HG02588 (cell line): Measurements from ENCODE around the gene ZGPAT.
A peak's percentile ranks its signal among the peaks of the same experiment; 100 is the strongest.

Experiments
- ATAC-seq: cut with Tn5 transposase; IDR thresholded peaks from one replicate; pipeline ENCODE4 v1.9.1; 2021; ENCODE audit warnings: mild to moderate bottlenecking, moderate library complexity; ENCODE audit not compliant: unreplicated experiment

Gene ZGPAT

DNA sequence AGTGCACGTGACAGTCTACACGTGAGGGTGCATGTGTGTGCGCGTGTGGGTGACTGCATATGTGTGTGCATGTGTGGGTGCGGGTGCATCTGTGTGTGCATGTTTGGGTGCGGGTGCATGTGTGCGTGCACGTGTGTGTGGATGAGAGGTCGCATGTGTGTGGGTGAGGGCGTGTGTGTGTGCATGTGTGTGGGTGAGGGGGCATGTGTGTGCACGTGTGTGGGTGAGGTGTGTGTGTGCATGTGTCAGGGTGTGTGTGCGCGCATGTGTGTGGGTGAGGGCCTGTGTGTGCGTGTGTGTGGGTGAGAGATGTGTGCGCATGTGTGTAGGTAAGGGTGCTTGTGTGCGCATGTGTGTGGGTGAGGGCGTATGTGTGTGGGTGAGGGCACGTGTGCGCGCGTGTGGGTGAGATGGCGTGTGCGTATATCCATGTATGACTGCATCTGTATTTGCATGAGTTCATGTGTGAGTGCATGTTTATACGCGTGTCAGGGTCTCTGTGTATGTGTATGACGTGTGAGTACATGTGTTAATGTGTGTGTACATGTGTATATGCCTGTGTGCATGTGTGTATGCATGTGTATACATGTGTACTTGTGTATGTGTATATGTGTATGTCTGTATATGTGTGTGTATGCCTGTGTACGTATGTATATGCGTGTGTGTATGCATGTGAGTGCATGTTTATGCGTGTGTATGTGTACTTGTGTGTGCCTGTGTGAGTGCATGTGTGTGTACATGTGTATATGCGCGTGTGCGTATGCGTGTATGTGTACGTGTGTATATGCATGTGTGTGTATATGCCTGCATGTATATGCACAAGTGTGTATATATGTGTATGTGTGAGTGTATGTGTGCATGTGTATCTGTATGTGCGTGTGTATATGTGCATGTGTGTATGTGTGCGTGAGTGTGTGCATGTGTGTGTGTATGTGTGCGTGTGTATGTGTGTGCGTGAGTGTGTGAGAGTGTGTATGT is 24.6 kb downstream of the ZGPAT start:
- no peak for ATAC-seq

DNA sequence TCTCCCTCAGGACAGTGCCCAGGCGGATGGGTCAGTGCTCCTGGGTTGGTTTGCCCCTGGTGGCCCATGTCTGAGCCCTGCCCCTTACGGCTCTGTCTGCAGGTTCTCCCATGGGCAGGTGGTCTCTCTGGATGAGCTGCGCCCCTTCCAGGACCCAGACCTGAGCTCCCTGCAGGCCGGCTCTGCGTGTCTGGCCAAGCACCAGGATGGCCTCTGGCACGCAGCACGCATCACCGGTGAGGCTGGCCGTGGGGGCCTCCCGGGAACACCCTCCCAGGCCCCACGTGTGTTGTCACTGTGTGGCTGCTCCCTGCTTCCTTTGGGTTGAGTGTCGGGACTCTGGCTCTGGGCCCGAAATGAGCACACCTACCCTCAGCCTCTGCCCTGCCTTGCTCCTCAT is 25.3 kb downstream of the ZGPAT start:
- no peak for ATAC-seq

DNA sequence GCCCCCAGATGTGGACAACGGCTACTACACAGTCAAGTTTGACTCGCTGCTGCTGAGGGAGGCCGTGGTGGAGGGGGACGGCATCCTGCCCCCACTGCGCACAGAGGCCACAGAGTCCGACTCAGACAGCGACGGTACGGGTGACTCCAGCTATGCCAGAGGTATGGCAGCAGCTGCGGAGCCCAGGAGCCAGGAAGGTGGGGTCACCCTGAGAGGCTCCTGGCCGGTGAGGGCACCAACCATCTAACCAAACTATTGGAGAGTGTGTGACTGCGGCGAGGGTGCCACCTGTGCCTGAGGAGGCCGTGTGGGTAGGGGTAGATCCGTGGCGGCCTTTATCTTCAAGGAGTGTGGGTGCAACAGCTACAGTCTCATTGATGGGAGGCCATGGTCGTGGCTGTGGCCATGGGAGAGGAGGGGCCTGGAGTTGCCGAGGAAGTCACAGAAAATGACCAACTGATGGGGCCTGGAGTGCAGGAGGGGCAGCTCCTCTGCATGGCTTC is 25.8 kb downstream of the ZGPAT start:
- ATAC-seq: no peak

DNA sequence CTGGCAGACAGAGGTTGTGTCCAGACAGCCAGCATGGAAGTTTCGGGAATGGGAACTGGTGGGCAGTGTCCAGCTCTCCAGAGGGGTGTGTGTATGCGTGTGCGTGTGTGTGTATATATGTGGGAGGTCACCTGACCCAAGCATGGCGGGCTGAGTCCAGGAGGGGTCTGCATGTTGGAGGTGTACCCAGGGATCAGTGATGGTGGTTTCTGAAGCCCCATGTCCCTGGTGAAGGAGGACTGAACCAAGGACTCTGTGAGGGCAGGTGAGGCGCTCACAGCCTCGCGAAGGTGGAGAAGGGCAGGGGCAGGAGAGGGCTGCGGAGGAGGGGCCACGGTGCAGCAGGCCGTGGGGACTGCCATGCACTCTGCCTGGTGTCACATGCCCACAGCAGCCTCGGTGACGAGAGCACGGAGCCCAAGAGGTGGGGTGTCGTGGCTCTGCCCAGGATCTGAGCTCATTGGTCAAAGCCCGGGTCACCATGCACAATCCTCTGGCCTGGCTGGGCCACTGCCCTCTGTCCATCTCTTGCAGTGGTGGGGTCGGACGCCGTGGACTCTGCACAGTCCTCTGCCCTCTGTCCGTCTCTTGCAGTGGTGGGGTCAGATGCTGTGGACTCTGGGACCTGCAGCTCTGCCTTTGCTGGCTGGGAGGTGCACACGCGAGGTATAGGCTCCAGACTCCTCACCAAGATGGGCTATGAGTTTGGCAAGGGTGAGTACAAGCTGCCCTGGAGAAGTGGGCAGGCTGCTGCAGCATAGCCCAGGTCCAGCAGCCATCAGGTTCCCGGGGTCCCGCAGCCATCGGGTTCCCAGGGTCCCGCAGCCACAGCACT is 26.5 kb downstream of the ZGPAT start:
- no peak for ATAC-seq

DNA sequence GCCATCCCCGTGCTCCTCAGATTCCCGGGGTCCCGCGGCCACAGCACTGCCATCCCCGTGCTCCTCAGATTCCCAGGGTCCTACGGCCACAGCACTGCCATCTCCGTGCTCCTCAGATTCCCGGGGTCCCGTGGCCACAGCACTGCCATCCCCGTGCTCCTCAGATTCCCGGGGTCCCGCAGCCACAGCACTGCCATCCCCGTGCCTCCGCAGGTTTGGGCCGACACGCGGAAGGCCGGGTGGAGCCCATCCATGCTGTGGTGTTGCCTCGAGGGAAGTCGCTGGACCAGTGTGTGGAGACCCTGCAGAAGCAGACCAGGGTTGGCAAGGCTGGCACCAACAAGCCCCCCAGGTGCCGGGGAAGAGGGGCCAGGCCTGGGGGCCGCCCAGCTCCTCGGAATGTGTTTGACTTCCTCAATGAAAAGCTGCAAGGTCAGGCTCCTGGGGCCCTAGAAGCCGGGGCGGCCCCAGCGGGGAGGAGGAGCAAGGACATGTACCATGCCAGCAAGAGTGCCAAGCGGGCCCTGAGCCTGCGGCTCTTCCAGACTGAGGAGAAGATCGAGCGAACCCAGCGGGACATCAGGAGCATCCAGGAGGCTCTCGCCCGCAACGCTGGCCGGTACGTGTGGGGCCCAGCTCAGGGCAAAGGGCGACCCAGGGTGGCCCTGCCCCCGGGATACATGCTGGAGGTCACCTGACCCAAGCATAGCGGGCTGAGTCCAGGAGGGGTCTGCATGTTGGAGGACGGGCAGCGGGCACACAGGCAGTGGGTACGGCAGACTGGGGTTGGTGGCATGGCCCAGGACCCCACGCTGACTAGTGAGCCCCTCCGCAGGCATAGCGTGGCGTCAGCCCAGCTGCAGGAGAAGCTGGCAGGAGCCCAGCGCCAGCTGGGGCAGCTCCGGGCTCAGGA is 27.4 kb downstream of the ZGPAT start:
- ATAC-seq: no peak

DNA sequence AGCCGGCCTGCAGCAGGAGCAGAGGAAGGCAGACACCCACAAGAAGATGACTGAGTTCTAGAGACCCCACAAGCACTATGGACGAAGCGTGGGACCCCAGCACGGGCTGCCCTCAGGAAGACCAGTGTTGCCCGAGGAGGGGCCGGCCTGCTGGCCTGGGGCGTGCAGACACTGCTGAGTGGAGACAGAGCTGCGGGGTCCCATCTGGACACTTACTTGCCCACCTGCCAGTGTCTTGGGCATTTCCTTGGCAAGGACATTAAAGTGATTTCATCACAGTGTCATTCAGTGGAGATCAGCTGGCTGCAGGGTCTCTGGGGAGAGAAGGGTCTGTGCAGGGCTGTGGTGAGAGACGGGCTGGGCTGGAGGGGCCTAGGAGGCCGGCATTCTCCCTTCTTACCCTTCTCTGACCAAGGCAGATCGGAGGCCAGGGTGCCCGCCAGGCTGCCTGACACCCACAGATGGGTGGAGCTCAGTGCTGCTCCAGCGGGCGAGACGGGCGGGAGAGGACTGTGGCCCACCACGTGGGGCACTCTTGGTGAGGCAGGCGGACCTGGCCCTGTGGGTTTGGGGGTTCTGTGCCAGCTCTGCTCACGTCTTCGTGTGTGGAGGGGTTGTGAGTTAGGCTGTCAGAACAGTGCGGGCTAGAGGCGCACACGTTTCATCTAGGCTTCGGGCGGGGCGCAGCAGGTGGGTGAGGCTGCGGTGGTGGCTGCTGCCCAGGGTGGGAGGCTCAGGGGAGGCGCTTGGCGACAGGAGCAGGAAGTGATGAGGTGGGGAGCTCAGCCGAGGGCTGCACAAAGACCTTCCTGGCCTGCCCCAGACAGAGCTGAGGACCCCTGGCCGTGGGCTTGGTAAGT is 28.2 kb downstream of the ZGPAT start, which contains the start of gene LIME1:
Gene LIME1 (plus strand): TSS at position 806 of the 860 bp plus-strand sequence. CDS start 886 bp downstream, outside the sequence.
- ATAC-seq: no peak

DNA sequence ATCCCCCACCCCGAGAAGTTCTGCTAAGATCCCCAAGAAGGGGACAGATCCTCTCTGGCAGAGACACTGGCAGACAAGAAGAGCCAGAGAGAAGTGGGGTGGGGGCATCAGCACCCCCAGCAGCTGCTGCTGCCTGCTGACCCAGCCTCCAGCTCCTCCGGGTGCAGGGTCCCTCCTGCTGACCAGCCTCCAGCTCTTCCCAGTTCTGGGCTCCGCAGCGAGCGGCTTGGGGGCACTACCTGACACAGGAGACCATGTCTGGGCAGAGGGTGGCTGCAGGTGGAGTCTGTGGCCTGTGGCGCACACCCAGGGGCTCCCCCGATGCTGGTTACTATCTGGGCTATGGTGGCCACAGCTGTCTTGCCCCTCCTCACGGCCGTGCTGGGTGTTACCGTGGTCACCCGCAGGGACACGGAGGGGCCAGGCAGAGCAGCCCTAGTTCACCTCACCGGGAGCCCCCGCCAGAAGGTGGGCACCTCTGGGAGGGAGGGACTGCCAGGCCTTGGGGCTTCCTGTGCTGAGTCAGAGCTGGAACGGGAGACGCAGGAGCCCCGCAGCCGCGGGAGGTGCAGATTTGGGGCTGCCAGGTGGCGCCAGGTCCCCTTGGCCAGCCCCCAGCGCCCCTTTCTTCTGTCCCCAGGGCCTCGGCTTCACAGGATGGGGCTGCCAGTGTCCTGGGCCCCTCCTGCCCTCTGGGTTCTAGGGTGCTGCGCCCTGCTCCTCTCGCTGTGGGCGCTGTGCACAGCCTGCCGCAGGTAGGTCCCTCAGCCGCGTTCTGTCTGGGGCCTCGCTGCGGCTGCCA is 29.3 kb downstream of the ZGPAT start:
- no peak for ATAC-seq

DNA sequence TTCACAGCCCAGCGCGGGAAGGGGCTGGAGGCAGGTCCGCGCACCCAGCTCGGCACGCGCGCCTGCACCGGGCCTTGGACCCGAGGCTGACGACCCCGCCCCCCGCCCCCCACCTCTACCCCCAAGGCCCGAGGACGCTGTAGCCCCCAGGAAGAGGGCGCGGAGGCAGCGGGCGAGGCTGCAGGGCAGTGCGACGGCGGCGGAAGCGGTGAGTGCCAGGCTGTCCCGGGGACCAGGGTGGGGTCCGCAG is 29.8 kb downstream of the ZGPAT start:
- ATAC-seq: no peak

DNA sequence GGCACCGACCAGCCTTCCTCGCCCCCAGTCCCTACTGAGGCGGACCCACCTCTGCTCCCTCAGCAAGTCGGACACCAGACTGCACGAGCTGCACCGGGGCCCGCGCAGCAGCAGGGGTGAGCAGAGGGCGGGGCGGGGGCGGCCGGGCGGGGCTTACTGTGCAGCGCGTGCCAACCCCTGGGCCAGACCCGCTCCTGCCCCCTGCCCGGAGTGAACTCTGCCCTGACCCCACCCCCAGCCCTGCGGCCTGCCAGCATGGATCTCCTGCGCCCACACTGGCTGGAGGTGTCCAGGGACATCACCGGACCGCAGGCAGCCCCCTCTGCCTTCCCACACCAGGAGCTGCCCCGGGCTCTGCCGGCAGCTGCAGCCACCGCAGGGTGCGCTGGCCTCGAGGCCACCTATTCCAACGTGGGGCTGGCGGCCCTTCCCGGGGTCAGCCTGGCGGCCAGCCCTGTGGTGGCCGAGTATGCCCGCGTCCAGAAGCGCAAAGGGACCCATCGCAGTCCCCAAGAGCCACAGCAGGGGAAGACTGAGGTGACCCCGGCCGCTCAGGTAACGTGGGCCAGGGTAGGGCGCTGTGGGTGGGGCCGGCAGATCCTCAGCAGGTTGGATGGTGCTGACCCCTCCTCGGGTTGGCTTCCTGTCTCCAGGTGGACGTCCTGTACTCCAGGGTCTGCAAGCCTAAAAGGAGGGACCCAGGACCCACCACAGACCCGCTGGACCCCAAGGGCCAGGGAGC is 30.3 kb downstream of the ZGPAT start:
- ATAC-seq: no peak

DNA sequence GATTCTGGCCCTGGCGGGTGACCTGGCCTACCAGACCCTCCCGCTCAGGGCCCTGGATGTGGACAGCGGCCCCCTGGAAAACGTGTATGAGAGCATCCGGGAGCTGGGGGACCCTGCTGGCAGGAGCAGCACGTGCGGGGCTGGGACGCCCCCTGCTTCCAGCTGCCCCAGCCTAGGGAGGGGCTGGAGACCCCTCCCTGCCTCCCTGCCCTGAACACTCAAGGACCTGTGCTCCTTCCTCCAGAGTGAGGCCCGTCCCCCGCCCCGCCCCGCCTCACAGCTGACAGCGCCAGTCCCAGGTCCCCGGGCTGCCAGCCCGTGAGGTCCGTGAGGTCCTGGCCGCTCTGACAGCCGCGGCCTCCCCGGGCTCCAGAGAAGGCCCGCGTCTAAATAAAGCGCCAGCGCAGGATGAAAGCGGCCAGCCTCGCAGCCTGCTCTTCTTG is 30.9 kb downstream of the ZGPAT start:
- ATAC-seq: no peak

DNA sequence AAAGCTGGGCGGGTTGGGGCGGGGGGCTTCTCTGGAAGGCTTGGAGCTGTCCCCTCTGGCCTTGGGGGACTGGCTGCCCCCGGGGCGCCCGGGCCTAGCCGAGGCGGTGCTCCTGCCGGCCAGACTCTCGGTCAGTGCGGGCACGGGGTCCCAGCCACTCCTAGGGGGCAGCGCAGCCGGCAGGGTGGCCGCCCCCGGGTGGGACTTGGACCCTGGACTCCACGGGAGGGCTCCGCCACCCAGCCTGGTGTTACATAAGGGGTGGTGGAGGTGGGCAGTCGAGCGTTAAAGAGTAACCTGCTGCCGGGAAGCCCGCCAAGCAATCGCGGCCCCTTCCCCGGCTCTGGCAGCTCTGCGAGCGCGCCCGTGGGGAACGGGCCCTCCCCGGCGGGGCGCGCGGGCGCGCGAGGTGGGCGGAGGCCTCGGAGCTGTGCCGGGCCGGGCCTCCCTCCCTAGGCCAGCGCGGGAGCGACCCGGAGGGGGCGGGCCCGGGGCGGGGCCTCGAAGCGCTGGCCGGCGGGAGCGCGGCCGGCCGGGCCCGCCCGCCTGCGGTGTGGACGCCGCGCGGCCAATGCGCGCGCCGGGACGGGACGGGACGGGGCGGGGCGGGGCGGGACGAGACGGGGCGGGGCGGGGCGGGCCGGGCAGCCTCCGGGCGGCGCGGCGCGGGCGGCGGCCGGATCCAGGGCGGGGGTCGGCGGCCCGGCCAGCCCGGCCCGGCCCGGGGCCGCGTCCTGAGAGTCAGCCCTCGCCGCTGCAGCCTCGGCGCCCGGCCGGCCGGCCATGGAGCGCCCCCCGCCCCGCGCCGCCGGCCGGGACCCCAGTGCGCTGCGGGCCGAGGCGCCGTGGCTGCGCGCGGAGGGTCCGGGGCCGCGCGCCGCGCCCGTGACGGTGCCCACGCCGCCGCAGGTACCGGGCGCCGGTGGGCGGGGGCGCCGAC is 31.6 kb downstream of the ZGPAT start, which contains the start of gene SLC2A4RG:
Gene SLC2A4RG (plus strand): TSS at position 647 of the 940 bp plus-strand sequence. CDS start 137 bp downstream, at position 784.
- peak; percentile 51 for ATAC-seq

DNA sequence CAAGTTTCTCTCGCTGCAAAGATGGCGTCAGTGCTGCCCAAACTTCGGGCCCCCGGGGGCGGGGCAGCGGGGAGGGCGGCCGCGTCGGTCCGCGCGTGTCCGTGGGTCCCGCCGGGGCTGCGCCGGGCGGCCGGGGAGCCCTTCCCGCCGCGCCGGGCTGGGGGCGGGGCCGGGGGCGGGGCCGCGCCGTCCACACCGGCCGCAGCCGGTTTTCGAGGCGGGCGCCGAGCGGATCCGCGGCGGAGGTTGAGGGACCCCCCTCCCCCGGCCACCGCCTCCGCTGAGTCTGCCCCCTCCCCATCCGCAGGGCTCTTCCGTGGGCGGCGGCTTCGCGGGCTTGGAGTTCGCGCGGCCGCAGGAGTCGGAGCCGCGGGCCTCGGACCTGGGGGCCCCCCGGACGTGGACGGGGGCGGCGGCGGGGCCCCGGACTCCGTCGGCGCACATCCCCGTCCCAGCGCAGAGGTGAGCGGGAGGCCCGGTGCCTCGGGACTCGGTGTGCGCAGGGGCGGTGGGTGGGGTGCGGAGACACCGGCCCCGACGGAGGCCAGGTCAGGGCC is 32.3 kb downstream of the ZGPAT start:
- ATAC-seq: peak; percentile 15

DNA sequence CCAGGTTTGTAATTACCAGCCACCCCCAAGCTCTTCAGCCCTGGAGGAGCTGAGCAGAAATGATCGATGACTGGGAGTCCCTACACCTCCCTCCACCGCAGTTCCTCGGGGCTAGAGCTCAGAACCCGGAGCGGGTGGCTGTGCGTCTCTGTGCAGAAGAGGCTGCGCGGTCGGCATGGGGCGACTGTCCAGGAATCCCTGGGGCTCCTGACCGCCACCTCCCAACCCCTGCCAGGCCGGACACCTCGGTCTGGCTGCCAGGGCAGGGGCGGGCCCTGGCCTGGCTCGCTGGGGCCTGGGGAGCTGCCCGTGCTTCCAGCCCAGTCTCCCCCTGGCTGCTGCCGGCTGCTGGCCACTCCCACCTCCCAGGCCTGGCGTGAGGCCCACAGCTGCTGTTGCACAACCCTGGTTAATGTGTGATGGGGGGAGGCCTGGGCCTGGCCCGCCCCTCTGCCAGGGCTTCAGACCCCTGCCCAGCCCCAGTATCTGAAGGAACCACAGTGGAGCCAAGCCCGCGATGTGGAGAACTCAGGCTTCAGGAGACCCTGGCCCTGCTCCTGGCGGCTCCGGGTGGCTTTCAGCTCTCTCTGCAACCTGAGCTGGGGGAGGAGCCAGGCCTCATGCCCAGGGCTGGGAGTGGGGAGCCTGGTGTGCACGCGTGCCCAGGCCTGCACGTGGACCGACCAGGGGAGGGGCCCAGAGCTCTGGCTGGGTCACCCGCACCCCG is 33.0 kb downstream of the ZGPAT start:
- no peak for ATAC-seq

DNA sequence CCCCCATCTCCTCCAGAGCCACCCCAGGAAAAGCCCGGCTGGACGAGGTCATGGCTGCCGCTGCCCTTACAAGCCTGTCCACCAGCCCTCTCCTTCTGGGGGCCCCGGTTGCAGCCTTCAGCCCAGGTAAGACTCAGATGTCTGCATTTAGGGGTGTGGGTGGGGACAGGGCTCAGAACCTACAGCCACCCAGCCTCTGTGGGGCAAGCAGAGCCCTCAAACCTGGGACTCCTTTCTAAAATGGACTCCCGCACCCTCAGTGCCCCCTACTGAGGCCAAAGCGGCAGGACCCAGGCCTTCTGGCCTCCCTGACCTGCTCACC is 33.5 kb downstream of the ZGPAT start:
- no peak for ATAC-seq

DNA sequence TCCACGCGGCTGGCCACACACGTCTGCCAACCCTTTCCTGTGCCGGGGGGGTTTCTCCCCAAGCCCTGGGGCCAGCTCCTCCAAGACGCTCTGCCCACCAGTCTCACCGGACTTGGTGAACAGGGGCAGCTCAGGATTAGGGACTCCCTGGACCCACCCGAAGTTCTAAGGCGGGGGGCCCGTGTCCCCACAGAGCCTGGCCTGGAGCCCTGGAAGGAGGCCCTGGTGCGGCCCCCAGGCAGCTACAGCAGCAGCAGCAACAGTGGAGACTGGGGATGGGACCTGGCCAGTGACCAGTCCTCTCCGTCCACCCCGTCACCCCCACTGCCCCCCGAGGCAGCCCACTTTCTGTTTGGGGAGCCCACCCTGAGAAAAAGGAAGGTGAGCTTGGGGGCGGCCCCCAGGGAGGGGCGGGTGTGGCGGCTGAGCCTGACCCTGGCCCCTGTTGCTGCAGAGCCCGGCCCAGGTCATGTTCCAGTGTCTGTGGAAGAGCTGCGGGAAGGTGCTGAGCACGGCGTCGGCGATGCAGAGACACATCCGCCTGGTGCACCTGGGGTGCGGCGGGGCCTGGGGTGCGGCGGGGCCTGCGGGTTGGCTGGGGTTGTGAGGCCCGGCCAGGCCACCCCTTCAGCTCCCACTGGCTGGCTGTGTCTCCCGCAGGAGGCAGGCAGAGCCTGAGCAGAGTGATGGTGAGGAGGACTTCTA is 34.0 kb downstream of the ZGPAT start:
- ATAC-seq: no peak
